IMR-90 (cell line): ENCODE results near the gene LHX5.

Experiments used
- CEBPB ChIP-seq: IDR thresholded peaks from 2 replicates; pipeline ENCODE4 v1.6.1; 2012; ENCODE audit warnings: low read depth, low read length, improper control_type of control experiment
- FOS ChIP-seq: fragments of 150-350 bp; IDR thresholded peaks from 2 replicates; pipeline ENCODE4 v1.6.1; 2016; ENCODE audit warnings: low read depth, low read length
- POLR2A ChIP-seq: IDR thresholded peaks from 2 replicates; pipeline ENCODE4 v1.6.1; 2012; ENCODE audit warnings: mild to moderate bottlenecking, low read depth, low read length
- RAD21 ChIP-seq: IDR thresholded peaks from 2 replicates; pipeline ENCODE4 v1.6.1; 2012; ENCODE audit warnings: low read length, improper control_type of control experiment
- RCOR1 ChIP-seq: IDR thresholded peaks from 2 replicates; pipeline ENCODE4 v1.6.1; 2012; ENCODE audit warnings: mild to moderate bottlenecking, low read length, improper control_type of control experiment; ENCODE audit not compliant: insufficient replicate concordance
- SMC3 ChIP-seq: fragments of 150-350 bp; IDR thresholded peaks from 2 replicates; pipeline ENCODE4 v1.6.1; 2016; ENCODE audit warnings: low read depth, mild to moderate bottlenecking, antibody characterized with exemption, low read length, moderate library complexity
- TF ChIP-seq, protein P1 (sequence below): fragments of 150-350 bp; IDR thresholded peaks from 2 replicates; pipeline ENCODE4 v1.6.1; 2017; ENCODE audit warnings: mild to moderate bottlenecking, antibody characterized with exemption, low read length, low read depth
- TF ChIP-seq, protein P2 (sequence below): conservative IDR thresholded peaks from 2 replicates; pipeline ENCODE4 v1.5.1; 2012; ENCODE audit warnings: mild to moderate bottlenecking, low read depth, low read length, improper control_type of control experiment

DNA sequence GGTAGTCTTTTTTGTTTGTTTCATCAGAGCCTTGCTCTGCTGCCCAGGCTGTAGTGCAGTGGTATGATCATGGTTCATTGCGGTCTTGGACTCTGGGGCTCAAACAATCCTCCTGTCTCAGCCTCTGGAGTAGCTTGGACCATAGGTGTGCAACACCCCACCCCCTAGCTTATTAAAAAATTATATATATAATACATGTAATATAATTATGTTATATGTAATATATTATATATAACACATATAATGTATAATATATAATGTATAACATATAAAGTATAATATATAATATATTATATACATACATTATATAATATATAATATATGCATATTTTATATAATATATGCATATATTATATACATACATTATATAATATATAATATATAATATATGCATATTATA lies 21.8 kb downstream of the LHX5 start:
- TF ChIP-seq POLR2A (no peak), RAD21 (no peak), SMC3 (no peak), RCOR1 (no peak), FOS (no peak), CEBPB (no peak)
- TF ChIP-seq, protein P1, sequence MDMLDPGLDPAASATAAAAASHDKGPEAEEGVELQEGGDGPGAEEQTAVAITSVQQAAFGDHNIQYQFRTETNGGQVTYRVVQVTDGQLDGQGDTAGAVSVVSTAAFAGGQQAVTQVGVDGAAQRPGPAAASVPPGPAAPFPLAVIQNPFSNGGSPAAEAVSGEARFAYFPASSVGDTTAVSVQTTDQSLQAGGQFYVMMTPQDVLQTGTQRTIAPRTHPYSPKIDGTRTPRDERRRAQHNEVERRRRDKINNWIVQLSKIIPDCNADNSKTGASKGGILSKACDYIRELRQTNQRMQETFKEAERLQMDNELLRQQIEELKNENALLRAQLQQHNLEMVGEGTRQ = no peak
- TF ChIP-seq, protein P2, sequence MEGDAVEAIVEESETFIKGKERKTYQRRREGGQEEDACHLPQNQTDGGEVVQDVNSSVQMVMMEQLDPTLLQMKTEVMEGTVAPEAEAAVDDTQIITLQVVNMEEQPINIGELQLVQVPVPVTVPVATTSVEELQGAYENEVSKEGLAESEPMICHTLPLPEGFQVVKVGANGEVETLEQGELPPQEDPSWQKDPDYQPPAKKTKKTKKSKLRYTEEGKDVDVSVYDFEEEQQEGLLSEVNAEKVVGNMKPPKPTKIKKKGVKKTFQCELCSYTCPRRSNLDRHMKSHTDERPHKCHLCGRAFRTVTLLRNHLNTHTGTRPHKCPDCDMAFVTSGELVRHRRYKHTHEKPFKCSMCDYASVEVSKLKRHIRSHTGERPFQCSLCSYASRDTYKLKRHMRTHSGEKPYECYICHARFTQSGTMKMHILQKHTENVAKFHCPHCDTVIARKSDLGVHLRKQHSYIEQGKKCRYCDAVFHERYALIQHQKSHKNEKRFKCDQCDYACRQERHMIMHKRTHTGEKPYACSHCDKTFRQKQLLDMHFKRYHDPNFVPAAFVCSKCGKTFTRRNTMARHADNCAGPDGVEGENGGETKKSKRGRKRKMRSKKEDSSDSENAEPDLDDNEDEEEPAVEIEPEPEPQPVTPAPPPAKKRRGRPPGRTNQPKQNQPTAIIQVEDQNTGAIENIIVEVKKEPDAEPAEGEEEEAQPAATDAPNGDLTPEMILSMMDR = no peak
